Left ventricle myocardium superior (tissue), 1 donor: ENCODE measurements around the gene BATF. TPM values are rescaled to one million over a fixed set of nuclear protein-coding genes. Genes with fewer than 3 reads are reported as not detected.

Source experiments
- ATAC-seq: fragments of 200-7000 bp; cut with Tn5 transposase; one replicate; pipeline ENCODE4 v1.9.1; 2020; ENCODE audit warnings: mild to moderate bottlenecking, moderate library complexity
- DNase-seq: peaks from one replicate; pipeline ENCODE4 v3.0.0-alpha.2; 2020
- intact Hi-C: fragments of 100-400 bp; cut with micrococcal nuclease; formaldehyde crosslinking; loops from one replicate; pipeline ENCODE4 v1.11.0; 2022
- total RNA-seq: library from RNA; stranded (reverse); fragmentation: NEBNext Ultra II Directional; extraction: Animal tissue kit (Norgen Biotek cat#: 25700); gene quantifications from one replicate; pipeline ENCODE4 v1.2.1, GENCODE V29; 2021
- donor health status: DM: no; HTN: yes; CAD: no; lungs with severe emphysema.

Gene BATF
- total RNA-seq, 1 donor from 2014 or later, result 0.74 TPM

DNA sequence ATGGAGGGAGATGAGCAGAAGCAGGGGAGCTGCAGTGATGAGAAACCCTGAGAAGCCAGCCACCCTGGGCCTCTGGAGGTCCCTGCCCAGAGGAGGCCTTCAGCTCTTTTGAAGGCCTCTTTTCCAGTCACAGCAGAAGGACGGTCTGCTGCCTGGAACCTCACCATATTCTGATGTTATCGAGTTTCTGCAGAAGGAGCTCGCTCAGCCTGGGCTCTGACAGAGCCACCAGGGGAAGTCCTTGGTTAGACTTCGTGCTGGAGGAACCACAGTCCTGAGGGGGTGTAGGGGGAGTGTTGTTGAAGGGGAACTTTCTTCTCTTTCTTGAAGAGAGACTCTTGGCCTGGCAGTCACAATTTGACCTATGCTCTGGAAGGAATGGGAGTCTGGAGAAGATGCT, 25.1 kb upstream of the BATF start:
- no peak for DNase-seq
- ATAC-seq, result no peak
- intact Hi-C loops, result no loop called here

DNA sequence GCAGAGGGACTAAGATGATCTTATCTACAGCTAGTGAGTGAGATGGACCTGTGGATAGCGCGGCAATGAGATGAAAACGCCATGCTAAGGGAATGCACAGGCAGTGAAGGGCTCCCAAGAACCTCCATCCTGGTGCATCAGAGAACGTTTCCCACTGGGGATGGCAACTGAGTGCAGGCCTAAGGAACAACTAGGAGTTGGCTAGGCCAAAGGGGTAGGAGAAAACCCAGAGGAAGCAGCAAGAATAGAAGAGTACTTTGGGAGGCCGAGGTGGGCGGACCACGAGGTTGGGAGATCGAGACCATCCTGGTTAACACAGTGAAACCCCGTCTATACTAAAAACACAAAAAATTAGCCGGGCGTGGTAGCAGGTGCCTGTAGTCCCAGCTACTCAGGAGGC, 24.6 kb upstream of the BATF start:
- intact Hi-C loops, result no loop called here

GRCh38 chr14:75499084-75499875, 23.0 kb upstream of the BATF start:
- DNase-seq (no peak), ATAC-seq (no peak)
- intact Hi-C loops, result no loop called here

More for the DNA sequence above, 24.6 kb upstream of the BATF start:
- DNase-seq (no peak), ATAC-seq (no peak)

DNA sequence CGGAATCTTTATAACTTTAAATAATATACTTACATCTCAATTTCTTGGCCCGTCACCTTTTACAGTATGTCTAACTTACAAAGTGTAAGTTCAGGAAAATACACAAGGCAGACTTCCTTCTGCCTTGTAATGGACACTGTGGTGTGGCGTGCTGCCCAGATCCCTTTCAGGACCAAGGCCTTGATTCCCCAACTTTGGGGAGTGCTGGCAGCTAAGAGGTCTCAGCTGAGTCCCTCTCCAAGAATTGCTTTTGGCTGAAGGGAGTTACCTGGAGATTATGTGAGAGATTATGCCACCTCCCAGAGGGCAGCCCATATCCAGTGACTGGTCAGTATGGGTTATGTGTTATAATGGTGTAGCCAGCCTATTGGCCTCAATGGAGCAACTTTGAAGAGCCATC, 21.2 kb upstream of the BATF start:
- DNase-seq (no peak), ATAC-seq (no peak)
- intact Hi-C loops, result no loop called here

- ATAC-seq, result no peak
- no peak for DNase-seq
- intact Hi-C loops, result no loop called here
These were observed 17.9 kb upstream of the BATF start for GRCh38 chr14:75504411-75504810.

DNA sequence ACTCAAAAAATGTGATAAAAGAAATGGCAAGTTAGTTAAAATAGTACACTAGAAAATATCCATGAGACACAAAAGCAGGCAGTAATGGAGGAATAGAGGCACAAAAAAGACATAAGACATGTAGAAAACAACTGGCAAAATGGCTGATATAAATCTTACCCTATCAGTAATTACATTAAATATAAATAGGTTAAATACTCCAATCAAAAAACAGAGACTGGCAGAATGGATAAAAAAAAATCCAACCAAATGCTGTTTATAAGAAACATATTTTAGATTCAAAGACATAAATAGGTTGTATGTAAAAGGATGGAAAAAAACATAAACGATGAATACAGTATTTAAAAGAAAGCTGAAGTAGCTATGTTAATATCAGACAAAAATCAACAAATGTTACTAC, 15.3 kb upstream of the BATF start:
- intact Hi-C loops, result no loop called here
- no peak for DNase-seq
- no peak for ATAC-seq

DNA sequence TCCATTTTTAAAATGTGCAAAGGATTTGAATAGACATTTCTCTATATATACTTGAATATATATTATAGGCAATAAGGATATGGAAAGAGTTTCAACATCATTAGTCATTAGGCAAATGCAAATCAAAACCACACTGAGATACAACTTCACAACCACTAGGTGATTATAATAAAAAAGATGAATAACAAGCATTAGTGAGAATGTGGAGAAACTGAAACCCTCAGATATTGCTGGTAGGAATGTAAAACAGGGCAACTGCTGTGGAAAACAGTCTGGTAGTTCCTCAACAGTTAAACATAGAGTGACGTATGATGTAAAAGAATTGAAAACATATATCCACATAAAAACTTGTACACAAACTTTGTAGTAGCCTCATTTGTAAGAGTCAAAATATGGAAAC, 11.7 kb upstream of the BATF start:
- ATAC-seq (no peak), DNase-seq (no peak)
- intact Hi-C loops, result no loop called here

DNA sequence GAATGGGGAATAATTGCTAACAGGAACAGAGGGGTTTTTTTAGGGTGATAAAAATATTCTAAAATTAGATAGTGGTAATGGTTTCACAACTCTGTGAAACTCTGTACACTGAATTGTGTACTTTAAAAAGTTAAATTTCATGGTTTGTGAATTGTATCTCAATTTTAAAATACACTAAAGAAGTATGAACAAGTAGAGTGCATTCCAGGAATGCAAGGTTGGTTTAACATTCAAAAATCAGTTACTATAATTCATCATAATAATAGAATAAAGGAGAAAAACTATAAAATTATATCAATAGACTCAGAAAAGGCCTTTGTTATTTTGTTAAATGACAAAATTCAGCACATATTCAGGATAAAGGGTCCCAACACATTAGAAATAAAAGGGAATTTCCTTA, 11.1 kb upstream of the BATF start:
- DNase-seq, result no peak
- ATAC-seq, result no peak
- intact Hi-C loops, result no loop called here

- no peak for DNase-seq
- intact Hi-C loops, result no loop called here
- ATAC-seq, result no peak
These were observed 8.2 kb upstream of the BATF start for GRCh38 chr14:75513911-75514672.

GRCh38 chr14:75514673-75515628, 7.3 kb upstream of the BATF start:
- intact Hi-C loops, result no loop called here
- ATAC-seq (peak; percentile 42), DNase-seq (peak; percentile 40)

GRCh38 chr14:75515629-75515996, 6.7 kb upstream of the BATF start:
- ATAC-seq, result peak; percentile 39
- no peak for DNase-seq
- intact Hi-C loops, result no loop called here

DNA sequence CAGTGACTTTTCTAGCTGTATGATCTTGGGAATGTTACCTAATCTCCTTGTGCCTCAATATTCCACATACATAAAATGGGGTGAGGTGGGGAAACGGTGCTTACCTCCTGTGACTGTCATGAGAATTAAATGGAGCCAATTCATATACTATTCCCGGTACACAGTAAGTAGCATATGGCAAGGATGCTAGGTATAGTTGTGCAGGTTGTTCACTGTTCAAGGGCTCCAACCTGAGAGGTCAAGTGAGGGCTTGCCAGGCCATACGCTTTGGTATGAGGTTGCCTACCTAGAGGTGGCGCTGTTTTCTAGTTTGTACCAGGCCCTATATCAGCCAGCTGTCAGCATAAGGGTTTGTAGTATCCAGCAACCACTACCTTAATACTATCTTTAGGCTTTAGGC, 3.6 kb upstream of the BATF start:
- intact Hi-C loops, result no loop called here
- ATAC-seq (no peak), DNase-seq (no peak)

DNA sequence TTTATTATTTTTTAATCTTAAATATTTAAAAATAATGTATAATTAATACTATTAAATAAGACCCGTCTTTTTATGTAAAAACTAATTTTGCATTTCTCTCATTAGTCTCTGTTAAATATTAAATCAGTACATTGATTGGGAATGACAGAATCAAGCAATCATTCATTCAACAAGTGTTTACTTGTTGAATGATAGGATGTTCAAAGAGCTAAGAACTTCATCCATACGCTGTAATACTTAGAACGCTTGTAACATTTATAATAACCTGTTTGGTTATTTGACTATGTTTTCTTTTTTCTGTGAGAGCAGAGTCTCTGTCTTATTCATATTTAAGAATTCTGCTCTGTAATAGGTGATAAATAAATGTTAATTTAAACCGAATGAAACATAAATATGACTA, 2.9 kb upstream of the BATF start:
- intact Hi-C loops, result no loop called here
- ATAC-seq (no peak), DNase-seq (no peak)

DNA sequence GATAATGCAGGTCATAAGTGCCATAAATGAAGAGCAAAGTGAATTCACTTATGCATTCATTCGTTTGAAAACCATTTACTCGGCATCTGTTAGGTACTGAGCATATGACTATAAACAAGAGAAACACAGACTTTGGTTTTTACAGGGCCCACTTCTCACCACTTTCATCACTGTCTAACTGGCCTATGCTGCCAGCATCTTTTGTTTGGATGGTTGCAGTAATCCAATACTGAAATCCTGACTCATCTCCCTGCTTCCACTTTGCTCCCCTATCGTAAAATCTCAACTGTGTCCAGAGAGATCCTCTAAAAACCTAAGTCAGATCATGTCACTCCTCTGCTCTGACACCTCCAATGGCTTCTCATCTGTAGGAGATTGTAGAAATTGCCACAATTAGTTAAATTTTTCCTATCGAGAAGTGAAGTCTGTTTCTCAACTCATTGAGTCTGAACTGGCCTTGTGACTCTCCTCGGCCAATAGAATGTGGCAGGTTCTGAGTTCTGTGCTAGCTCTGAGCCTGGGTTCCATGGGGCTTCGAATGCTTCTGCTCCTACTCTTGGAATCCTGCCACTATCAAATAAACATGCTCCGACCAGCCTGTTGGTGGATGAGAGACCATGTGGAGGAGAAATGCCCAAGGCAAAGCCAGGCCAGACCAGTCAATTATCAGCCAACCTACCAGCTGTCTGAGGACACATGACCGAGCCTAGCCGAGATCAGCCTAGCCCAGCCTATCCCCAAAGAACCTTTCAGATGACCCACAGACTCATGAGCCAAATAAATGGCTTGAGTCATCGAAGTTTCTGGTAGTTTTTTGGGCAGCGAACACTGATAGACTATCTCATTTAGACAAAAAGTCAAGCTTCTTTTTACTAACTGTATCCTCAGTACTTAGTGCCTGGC, 2.2 kb upstream of the BATF start:
- DNase-seq, result no peak
- ATAC-seq, result no peak
- intact Hi-C loops, result no loop called here

- DNase-seq (no peak), ATAC-seq (no peak)
- intact Hi-C loops, result no loop called here
These were observed 1.4 kb upstream of the BATF start for GRCh38 chr14:75520852-75521251.

- no peak for DNase-seq
- intact Hi-C loops, result no loop called here
- ATAC-seq, result no peak
These were observed 662 bp upstream of the BATF start for GRCh38 chr14:75521415-75522199.

DNA sequence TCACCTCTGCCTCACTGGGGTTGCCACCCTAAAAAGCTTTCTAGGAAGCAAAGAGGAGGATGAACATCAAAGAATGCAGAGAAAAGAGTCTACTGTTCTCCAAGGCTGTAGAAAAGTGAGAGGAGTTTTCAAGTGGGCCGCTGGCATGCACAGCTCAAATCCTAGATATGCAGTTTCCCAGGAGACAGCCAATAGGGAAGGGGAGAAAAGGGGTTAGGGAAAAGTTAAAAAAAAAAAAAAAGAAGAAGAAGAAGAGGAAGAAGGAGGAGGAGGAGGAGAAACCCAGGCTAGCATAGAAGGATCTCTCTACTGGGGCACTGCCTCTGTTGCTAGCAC, 682 bp downstream of the BATF start:
- intact Hi-C loops, result no loop called here
- ATAC-seq (no peak), DNase-seq (no peak)

DNA sequence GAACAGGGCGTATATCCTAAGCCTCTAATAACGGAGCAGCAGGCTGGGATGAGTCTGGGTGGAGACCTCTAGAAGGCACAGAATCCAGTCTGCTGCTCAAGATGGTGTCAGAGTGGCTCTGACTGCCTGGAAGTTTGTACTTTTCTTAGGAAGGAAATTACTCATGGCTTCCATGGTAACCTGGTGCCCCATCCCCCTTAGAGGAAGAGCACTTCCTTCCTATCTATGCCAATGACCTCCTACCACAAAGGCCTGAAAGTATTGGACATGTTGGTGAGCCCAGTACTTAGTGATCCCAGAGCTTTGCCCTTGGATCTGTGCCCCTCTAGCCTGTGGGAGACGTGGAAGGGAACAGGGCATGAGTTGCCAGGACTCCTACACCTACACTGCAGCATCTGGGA, 1.5 kb downstream of the BATF start:
- DNase-seq, result no peak
- intact Hi-C loops, result no loop called here
- peak; percentile 33 for ATAC-seq
